ENCODE data around the gene MAPKAPK2.

The MAPKAPK2 gene

GRCh38 chr1:206722751-206723461, 38.2 kb downstream of the MAPKAPK2 start:
- no peak for DNase-seq (ENCODE audit: low spot score)

- no peak for DNase-seq (ENCODE audit: low spot score)
These were observed 38.7 kb downstream of the MAPKAPK2 start for GRCh38 chr1:206723462-206723804.

- no peak for DNase-seq (ENCODE audit: low spot score)
These were observed 39.2 kb downstream of the MAPKAPK2 start for GRCh38 chr1:206723805-206724472.

GRCh38 chr1:206725109-206725963, 40.6 kb downstream of the MAPKAPK2 start:
- DNase-seq (ENCODE audit: low spot score), result peak; percentile 81

DNA sequence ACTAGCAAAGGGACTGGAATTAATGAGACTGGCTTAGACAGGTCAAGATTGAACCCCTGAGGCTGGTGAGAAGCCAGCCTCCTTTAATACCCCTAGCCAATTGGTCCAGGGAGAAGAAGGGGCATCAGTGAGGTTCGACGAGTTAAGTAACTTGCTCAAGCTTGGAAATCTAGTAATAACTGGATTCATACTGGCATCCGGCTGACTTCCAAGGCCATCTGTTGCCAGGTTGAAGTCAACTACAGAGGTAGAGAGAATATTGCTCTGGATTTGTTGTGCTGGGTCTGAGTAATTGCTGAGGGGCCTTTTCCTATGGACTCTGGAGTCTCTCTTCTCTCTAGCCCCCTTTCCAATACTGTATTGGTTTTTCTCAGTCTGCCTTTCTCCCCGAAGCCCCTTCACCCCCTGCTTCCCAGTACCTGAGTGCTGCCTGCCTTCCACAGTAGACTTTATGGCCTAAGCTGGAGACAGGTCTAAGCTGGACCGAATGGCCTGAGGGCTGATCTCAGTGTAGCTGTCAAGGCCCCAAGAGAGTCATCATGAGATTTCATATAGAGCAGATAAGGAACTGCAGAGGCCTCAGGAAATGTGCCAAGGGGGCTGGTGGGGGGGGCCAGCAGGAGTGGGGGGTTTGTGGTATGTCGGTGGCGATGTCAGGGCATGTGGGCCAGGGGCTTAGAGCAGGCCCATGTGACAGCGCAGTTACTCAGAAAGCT, 43.4 kb downstream of the MAPKAPK2 start:
- no peak for DNase-seq (ENCODE audit: low spot score)

DNA sequence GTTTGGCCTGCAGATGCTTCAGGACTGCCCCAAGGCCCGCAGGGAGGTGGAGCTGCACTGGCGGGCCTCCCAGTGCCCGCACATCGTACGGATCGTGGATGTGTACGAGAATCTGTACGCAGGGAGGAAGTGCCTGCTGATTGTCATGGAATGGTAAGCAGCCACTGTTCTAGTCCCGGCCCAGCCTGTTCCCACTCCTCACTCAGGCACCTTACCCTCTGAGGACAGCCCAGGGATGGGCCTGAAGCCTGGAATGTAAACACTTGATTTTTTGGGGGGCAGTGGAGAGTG, 43.9 kb downstream of the MAPKAPK2 start:
- no peak for DNase-seq (ENCODE audit: low spot score)

DNA sequence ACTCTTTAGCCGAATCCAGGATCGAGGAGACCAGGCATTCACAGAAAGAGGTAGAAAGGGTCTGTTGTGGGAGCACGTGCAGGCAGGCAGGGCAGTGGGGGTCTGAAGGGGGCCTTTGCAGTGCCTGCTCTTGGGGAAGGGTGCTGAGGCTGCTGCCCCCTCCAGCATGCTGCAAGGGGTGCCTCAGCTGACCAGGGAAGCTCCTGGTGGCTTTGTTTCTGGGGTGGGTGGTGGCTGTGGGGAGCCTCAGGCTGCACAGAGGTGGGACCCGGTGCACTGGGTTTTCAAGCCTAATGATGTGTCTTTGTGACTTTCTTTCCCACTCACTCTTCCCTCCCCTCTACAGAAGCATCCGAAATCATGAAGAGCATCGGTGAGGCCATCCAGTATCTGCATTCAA, 44.3 kb downstream of the MAPKAPK2 start:
- no peak for DNase-seq (ENCODE audit: low spot score)

DNA sequence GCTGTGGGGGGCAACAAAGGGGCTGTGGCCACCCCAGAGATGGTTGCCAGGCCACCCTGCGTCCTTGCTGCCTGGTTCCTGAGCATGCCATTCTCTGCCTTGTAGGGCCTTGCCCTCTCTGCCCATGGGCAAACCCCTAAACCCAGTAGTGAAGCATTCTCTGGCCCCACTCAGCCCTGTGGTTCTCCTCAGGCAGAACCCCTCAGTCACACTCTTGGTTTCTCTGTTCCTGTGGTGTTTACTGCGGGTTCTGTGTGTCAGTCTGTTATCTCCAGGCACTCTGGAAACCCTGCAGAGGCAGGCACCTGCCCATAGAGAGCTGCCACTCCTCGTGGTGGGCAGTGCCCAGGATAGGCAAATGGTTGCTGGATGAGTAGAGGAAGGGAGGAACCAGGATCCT, 44.8 kb downstream of the MAPKAPK2 start:
- no peak for DNase-seq (ENCODE audit: low spot score)

DNA sequence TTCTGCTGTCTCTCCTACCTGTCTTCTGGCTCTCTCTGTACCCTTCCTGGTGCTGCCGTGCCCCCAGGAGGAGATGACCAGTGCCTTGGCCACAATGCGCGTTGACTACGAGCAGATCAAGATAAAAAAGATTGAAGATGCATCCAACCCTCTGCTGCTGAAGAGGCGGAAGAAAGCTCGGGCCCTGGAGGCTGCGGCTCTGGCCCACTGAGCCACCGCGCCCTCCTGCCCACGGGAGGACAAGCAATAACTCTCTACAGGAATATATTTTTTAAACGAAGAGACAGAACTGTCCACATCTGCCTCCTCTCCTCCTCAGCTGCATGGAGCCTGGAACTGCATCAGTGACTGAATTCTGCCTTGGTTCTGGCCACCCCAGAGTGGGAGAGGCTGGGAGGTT, 47.8 kb downstream of the MAPKAPK2 start:
- no peak for DNase-seq (ENCODE audit: low spot score)

GRCh38 chr1:206732992-206733391, 48.3 kb downstream of the MAPKAPK2 start:
- no peak for DNase-seq (ENCODE audit: low spot score)

DNA sequence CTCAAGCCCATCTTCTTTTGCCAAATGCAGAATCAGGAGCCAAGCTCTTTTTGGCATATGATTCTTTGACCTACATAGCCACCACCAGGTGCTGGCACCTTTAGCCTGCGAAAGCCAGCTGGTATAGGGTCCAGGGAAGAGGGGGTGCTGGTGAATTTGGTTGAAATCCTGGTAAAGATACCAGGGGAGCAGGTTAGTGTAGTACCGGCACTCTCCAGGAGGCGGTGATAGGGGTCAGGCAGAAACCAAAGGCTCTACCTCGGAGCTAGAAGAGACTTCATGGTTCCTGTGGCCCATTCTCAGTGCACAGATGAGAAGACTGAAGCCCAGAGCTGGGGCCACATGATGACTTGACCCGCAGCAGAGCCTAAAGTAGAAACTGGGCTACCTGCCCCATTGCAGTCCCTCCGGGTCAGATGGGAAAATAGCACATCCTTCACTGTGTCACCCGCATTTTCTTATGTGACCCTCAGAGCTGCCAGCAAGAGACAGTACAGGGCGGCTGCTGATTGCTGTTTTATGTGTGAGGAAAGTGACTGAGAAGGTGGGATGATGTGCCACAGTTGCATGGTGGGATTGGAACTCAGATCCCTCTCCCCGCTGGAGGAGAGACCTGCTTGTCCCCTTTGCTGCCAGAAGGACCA, 49.9 kb downstream of the MAPKAPK2 start:
- DNase-seq (ENCODE audit: low spot score), result peak; percentile 85

GRCh38 chr1:206735553-206736031, 50.9 kb downstream of the MAPKAPK2 start:
- no peak for DNase-seq (ENCODE audit: low spot score)

- no peak for DNase-seq (ENCODE audit: low spot score)
These were observed 52.4 kb downstream of the MAPKAPK2 start for GRCh38 chr1:206736878-206737728.

GRCh38 chr1:206737729-206738201, 53.1 kb downstream of the MAPKAPK2 start:
- peak; percentile 51 for DNase-seq (ENCODE audit: low spot score)

- peak; percentile 59 for DNase-seq (ENCODE audit: low spot score)
These were observed 54.0 kb downstream of the MAPKAPK2 start for GRCh38 chr1:206738370-206739366.

GRCh38 chr1:206739411-206740076, 54.8 kb downstream of the MAPKAPK2 start:
- peak; percentile 78 for DNase-seq (ENCODE audit: low spot score)

GRCh38 chr1:206741142-206741701, 56.5 kb downstream of the MAPKAPK2 start:
- no peak for DNase-seq (ENCODE audit: low spot score)

DNA sequence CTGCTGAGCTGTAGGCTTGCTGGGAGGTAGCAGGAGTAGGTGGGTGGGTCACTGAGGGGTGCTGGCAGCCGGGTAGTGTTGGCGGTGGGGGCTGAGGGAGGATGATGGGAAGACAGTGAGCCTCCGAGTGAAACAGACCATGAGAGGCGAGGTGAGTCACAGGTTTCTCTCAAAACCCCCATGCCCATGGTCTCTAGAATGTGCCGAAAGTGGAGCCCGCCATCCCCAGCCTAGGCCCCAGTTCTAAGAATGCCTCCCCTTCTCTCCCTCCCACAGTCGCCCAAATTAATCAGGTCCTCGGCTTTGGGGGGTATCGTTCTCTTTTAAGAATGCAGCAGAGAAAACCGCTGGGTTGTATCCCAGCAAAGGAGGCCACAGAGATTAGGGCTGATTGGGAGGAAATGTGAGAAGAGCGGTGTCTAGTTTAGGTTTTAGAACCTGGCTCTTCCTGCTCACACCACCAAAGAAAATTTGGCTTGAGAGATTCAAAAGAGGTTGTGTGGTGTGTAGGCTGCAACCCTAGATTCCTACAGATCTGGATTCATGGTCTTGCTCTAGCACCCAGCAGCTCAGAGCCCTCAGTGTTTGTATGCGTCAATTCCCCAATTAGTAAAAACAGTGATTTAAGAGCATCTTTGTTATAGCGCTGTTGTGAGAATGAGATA, 58.1 kb downstream of the MAPKAPK2 start:
- no peak for DNase-seq (ENCODE audit: low spot score)
